Esophagus squamous epithelium (tissue), 4 donors: Measurements from ENCODE around the gene NOS1.

Source experiments
- POLR2A ChIP-seq, 4 donors: fragments of 450-650 bp; IDR thresholded peaks; one replicate each; pipeline ENCODE4 v1.6.1; 2017; ENCODE audit warnings: antibody characterized with exemption in 4 of 4, mild to moderate bottlenecking in 4 of 4, moderate library complexity in 3 of 4
- TF ChIP-seq, protein P1 (sequence below), 6 experiments: fragments of 450-650 bp in 4 of 6; fragments of 200-600 bp in 2 of 6; sonication (generic) in 2 of 6; IDR thresholded peaks; one replicate each; pipeline ENCODE4 v1.5.1; 2016 to 2019; ENCODE audit warnings: antibody characterized with exemption in 6 of 6, mild to moderate bottlenecking in 4 of 6, moderate library complexity in 4 of 6

DNA sequence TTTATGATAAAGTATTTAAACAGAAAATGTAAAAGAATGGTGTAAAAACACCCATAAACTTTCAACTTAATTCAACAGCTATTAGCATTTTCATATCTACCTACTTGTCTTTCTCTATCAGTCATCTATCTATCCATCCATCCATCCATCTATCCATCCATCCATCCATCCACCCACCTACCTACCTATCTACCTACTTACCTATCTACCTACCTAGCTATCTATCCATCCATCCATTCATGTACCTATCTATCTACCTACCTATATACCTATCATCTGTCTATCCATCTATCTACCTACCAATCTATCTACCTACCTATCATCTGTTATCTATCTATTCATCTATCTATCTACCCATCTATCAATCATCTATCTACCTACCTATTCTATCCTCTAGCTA is 8.5 kb downstream of the NOS1 start:
- TF ChIP-seq, protein P1, sequence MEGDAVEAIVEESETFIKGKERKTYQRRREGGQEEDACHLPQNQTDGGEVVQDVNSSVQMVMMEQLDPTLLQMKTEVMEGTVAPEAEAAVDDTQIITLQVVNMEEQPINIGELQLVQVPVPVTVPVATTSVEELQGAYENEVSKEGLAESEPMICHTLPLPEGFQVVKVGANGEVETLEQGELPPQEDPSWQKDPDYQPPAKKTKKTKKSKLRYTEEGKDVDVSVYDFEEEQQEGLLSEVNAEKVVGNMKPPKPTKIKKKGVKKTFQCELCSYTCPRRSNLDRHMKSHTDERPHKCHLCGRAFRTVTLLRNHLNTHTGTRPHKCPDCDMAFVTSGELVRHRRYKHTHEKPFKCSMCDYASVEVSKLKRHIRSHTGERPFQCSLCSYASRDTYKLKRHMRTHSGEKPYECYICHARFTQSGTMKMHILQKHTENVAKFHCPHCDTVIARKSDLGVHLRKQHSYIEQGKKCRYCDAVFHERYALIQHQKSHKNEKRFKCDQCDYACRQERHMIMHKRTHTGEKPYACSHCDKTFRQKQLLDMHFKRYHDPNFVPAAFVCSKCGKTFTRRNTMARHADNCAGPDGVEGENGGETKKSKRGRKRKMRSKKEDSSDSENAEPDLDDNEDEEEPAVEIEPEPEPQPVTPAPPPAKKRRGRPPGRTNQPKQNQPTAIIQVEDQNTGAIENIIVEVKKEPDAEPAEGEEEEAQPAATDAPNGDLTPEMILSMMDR (IDR thresholded peaks at IDR 0.05): no peak
- TF ChIP-seq POLR2A (IDR thresholded peaks at IDR 0.05): no peak
